Activated naive CD4-positive, alpha-beta T cell treated with anti-CD3 and anti-CD28 coated beads, Interleukin-2, amount 50 U/mL, for 16 hours (primary cell): ENCODE measurements around the gene SPATS2.
"Not testable (repeated sequence)": the region's sequence is repeated elsewhere in the genome, so short reads cannot be mapped to it uniquely, and the experiment has no call there.

Source experiments
- DNase-seq: peaks from one replicate; pipeline ENCODE4 v3.0.0-alpha.2; 2020

Gene SPATS2

DNA sequence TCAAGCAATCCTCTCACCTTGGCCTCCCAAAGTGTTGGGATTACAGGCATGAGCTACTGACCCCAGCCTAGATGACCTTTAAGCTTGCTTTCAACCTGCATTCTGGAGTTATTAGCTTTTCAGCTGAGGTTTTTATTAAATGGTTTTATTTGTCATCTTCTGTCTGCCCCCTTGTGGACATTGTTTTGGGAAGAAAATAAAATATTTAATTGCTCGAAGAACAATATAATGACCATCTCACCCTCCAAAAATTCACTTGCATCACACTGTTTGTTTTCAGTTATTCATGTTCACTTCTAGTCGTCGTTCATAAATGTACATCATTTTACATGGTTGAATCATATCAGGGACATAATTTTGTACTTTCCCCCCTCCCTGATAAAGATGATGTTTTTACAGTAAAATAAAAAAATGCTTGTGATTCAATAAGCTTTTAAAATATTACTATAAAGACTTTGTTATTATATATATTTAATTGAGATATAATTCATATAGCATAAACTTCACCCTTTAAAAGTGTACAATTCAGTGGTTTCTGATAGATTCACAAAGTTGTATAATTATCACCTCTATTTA, 10.1 kb upstream of the SPATS2 start:
- DNase-seq = no peak

DNA sequence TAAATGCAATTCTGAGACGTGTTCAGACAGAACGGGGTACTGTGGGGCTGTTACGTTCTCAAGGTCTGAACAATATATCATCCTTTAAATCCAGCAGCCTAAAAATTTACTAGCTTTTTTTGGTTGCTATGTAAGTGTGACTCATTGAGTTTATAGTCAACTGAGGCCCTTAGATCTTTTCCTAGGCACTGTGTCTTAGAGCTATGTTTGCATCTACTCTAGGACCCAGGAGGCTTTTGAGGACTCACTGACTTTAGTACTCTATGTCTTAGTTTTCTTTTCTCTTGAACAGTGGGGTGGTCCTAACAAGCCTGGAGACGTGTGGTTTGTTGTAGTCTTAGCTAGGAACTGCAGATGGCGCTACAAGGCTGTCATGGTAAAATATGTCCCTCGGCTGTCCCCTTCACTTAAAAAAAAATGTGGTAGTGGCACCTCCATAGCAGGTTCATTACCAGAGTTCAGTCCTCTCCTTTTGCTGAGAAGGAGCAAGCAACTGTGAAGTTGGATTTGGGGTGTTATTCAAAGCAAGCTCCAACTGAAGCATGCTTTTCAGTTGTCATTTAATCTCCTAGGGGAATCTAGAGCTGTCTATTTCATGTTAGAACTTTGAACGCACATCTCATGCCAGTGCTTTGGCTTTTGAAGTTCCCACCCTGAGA, 8.7 kb upstream of the SPATS2 start:
- DNase-seq = peak; percentile 51

DNA sequence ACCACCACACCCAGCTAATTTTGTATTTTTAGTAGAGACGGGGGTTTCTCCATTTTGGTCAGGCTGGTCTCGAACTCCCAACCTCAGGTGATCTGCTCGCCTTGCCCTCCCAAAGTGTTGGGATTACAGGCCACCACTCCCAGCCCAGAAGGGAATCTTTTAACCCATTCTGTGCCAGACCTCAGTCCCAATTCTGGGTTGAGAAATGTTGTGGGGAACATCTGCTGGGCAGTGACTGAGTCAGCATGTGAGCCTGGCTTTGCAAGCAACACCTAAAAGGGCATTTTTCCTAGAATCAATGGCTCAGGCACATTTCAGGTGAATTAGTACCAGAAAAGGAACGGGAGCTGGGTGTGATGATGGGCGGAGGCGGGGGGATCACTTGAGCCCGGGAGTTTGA, 7.6 kb upstream of the SPATS2 start:
- DNase-seq = no peak

- no peak for DNase-seq
Observed at GRCh38 chr12:49362077-49362476, 5.2 kb upstream of the SPATS2 start.

- no peak for DNase-seq
Observed at GRCh38 chr12:49364989-49365388, 2.3 kb upstream of the SPATS2 start.

GRCh38 chr12:49365542-49365941, 1.7 kb upstream of the SPATS2 start:
- no peak for DNase-seq

DNA sequence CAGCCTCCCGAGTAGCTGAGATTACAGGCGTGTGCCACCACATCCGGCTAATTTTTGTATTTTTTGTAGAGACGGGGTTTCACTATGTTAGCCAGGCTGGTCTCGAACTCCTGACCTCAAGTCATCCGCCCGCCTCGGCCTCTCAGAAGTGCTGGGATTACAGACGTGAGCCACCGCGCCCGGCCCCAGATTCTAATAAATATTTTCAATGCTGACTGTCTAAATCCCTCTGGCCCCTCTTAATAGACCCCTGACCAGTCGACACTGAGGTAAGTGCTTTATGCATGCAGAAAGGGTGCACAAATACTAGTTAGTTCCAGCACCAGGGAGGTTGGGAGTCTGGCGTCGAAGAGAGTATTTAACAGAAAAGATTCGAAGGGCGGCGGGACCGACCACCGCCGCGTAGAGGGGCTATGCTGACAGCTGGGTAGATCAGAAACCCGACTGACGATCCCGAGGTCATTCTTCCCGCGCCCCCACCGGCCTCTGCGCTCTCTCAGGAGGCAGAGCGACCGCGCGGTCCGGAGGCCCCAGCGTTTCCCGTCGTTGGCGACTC, 1.1 kb upstream of the SPATS2 start:
- DNase-seq = no peak

GRCh38 chr12:49366652-49367380, 446 bp upstream of the SPATS2 start:
- DNase-seq = peak; percentile 87

GRCh38 chr12:49368240-49368600, 958 bp downstream of the SPATS2 start:
- no peak for DNase-seq

GRCh38 chr12:49369411-49370145, 2.3 kb downstream of the SPATS2 start:
- peak; percentile 42 for DNase-seq

GRCh38 chr12:49370539-49370938, 3.3 kb downstream of the SPATS2 start:
- DNase-seq = no peak

GRCh38 chr12:49375406-49375805, 8.1 kb downstream of the SPATS2 start:
- DNase-seq = no peak

DNA sequence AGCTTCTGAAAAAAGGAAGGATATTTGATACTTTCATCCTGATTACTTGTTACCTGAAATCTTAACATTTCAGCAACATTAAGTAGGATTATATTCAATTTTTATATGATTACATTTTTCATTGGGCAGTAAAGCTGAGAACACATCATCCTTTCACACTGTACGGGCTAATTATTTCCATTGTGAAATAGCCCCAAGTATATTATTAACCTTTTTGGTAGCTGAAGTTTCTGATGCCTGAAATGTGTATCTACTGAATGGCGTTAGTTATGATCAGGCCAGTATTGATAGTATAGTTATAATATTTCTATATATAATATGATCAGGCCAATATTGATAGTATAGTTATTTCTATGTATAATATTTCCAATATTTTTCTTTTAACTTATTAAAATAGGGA, 10.1 kb downstream of the SPATS2 start:
- DNase-seq = no peak

DNA sequence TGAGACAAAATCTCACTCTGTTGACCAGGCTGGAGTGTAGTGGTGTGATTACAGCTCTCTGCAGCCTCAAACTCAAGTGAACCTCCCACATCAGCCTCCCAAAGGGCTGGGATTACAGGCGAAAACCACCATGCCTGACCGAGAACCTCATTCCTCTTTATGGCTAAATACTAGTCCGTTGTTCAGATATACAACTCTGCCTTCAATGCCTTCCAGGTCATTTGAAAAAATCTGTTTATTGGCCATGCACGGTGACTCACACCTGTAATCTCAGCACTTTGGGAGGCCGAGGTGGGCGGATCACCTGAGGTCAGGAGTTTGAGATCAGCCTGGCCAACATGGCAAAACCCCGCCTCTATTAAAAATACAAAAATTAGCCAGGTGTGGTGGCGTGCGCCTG, 12.9 kb downstream of the SPATS2 start:
- DNase-seq = not testable (repeated sequence)

DNA sequence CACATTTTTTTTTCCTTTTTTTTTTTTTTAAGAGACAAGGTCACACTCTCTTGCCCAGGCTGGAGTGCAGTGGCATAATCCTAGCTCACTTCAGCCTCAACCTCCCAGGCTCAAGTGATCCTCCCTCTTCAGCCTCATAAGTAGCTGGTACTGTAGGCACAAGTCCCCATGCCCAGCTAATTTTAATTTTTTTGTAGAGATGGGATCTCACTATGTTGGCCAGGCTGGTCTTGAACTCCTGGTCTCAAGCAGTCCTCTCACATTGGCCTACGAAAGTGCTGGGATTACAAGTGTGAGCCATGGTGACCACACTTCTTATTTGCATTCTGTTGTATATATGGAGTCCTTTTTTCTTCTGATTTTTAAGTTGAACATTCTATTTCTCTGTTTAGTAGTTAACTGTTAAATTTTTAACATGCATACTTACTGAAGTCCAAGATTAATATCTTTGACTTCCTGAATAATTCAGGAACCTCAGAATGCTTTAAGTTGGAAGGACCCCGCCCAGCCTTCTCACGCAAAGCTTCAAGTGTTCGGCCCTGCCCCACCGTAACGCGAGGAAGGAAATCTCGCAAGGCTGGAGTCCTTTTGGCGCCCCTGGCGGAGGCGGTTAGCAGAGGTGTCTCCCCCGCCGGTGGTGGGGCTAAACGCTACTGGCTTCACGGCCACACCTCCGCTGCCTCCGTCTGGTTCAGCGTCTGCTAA, 21.6 kb downstream of the SPATS2 start:
- DNase-seq = peak; percentile 62

DNA sequence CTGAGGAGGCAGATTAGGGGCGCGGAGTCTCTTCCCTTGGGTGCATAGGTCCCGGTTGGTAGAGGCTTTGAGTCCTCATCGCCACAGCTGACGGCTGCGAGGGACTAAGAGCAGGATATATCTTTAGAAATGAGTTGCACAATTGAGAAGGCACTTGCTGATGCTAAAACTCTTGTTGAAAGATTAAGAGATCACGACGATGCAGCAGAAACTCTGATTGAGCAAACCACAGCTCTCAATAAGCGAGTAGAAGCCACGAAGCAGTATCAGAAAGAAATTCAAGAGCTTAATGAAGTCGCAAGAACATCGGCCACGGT, 22.1 kb downstream of the SPATS2 start:
- no peak for DNase-seq

DNA sequence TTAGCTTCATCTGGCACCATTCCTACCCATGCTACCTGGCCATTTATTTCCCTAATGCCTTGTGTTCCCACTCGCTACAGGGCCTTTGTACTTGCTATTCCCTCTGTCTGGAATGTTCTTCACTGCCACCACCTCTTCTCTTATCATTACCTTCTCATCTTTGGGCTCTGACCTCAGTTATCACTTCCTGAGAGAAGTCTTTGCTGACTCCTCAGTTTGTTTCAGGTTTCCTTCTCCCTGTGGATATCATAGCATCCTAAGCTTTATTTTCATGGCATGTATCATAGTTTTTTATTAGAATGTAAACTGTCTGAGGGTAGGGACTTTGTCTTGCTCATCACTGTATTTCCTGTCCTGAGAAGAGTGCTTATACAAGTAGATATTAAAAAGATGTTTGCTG, 29.7 kb downstream of the SPATS2 start:
- DNase-seq = no peak

DNA sequence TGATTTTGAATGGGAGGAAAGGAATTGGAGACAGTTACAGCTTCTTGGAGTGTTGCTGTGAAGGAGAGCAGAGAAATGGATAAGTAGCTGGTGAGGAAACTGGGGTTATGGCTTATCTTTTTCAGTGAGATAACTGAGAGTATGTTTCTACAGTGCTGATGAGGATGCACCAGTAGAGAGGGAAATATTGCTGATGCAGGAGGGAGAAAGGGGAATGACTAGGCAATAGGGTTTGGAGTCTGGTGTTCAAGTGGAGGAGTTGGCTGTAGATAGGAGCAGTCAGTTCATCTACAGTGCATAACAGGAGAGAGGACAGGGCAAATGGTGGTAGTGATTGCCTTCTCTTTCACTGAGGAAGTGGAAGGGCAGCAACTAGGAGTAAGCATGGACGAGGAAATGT, 33.0 kb downstream of the SPATS2 start:
- no peak for DNase-seq

DNA sequence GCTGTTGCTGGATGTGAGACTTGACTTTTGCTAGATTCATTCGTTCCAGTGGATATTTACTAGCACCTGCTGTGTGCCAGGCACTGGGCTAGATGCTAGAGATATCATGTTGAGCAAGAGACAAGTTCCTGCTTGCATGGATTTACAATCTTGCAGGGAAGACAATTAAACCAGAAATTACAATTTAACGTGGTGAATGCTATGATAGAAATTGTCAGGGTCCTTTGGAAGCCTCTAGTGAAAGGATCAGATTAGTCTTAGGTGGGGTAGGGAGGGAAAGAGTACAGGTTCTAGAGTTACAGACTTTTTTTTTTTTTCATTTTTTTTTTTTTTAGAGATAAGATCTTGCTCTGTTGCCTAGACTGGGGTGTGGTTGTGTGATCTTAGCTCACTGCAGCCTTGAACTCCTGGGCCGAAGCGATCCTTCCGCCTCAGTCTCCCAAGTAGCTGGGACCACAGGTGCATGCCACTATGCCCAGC, 36.7 kb downstream of the SPATS2 start:
- DNase-seq = no peak

GRCh38 chr12:49404956-49405355, 37.7 kb downstream of the SPATS2 start:
- no peak for DNase-seq

DNA sequence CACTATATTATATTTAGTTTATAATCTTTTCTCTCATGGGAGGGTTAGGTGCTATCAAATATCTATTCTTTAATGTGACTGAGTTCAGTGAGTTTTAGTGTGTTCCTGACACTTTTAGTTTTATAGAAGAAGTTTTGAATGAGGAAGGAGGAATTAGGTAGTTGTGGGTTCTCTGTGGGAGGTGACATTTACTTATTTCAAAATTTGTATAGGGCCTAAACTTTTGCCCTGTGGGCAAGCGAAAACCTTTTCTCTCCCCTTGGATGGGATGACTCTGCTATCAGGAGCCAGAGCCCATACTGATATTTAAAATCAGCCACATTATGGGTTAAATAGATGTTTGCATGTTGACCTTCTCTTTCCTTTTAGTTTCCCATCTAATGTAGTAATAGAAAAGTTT, 43.6 kb downstream of the SPATS2 start:
- no peak for DNase-seq

GRCh38 chr12:49413010-49413409, 45.7 kb downstream of the SPATS2 start:
- DNase-seq = no peak

DNA sequence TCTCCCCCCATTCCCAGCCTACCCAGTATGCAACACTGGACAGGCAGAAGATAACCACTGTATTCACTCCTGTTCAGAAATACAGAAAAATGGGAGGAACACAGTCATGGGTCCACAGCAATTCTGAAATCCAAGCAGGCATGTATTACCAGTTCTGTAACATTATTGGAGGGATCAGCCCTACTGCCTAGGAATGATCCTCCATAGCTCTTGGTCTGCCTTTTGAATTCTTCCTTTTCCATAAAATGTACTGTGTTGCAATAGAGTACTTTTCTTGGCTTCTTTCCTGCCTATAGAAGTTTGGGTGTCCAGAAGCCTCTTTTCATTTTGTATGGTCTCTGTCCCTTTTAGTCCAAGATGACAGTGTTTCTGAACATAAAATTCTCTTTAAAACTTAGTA, 46.5 kb downstream of the SPATS2 start:
- DNase-seq = no peak
